ENCODE measurements around the gene PHB1.
"Not testable (repeated sequence)": the region's sequence is repeated elsewhere in the genome, so short reads cannot be mapped to it uniquely, and the experiment has no call there.

The PHB1 gene

DNA sequence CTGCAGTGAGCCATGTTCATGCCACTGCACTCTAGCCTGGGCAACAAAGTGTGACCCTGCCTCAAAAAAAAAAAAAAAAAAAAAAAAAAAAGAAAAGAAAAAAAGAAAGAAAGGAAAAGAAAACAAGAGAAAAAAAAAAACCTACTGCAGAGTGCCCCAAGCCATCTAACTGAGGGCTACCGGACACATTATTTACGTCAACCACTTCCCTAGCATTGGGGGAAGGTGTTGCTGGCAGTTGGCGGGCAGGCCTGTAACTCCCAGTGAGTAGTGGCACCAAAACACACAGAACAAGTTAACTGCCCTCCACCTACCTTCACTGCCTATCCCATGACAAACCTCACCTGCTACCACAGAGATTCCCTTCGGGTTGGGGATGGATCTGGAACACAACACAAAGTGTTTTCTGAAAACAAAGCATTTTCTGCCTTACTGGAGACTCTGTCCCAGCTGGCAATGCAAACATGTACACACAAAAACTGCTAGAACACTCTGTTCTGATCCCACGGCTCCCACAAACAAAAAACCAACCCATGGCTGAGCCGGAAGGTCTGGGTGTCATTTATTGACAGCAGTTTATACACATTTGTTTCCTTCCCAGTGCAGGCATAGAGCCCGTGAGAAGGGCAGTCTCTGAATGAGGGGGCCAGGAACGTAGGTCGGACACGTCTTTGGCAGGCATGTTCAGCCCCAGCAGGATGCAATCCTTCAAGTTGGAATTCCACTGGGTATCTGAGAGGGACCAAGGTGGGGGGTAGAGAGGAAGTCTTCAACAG is 11.0 kb downstream of the PHB1 start:
- no peak for DNase-seq

DNA sequence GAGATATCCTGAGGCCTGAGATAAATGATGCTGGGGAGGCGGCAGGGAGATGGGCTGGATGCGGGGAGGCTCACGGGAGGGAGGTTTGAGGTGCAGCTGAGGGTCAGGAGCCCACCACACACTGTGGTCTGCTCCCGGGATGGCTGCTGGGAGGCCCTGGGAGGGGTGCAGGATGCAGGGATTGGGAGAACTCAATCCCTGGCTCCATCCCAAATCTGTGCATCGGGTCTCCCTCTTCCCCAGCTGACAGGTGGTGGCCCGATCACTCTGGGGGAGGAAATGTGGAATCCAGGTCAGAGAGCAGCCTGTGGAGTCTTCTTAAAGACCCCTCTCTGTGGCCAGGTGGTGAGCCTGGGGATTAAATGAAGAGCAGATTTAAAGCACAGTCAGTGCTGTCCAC is 12.0 kb downstream of the PHB1 start:
- no peak for DNase-seq

DNA sequence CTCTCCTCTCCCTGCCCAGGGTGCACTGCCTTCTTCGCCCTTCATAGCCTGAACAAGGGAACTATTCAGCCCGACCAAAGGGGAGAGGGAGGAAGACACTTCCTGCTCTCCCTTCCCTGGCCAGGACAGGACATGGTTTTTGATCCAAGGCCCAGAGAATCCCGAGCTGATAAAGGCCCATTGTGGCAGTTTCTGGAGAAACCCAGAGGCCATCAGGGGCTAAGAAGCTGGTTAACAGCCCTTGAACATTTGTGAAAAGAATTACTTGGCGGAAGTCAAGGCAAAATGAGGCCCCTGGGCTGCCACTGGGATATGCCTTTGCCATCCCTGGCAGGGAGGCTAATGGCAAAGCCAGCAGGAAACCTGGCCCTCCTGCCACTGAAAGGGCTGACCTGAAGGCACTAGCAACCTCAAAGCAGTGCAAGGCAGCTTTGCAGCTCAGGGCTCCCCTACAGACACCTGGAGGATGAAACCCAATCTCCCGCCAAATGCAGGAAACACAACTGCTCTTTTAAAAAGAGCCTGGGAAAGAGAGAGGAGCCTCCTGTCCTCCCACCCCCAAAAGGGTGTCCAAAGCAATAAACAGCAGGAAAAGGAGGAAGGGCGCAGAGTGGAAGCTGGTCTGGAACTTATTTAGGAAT is 12.6 kb downstream of the PHB1 start:
- DNase-seq: no peak

DNA sequence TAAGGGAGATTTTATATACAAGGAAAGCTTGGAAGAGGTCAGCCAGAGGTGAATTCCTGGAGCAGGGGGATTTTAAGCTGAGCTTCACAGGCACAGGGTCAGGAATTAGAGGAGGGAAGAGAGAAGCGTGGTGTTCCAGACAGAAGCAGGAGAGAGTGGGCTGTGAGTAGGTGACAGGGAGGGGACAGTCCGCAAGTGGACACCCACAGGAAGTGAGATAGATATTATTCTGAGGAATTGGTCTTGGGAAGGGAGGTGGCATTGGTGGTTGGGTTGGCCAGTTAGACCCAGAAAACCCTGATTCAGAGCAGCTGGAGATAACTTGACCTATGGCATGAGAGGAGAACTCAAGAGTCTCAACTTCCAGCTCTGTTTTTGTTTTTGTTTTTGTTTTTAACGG is 14.7 kb downstream of the PHB1 start:
- DNase-seq: no peak

DNA sequence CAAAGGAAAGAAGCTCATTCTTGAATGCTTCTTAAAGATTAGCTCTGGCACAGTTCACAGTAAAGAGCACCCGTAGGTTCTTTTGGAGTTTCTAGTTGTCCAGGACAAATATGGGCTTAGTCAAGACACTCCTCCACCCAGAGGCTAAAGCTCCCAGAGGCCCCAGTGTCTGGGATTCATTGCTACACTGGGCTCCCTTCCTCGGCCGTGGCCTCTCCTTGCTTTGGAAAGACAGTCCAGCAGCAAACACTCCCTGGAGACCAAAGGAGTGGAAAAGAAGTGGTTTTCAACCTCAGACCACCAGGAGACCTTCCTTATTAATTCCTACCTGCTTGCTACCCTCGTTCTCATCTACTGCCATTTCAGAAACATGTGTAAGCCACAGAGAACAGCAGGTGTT is 17.1 kb downstream of the PHB1 start:
- no peak for DNase-seq

DNA sequence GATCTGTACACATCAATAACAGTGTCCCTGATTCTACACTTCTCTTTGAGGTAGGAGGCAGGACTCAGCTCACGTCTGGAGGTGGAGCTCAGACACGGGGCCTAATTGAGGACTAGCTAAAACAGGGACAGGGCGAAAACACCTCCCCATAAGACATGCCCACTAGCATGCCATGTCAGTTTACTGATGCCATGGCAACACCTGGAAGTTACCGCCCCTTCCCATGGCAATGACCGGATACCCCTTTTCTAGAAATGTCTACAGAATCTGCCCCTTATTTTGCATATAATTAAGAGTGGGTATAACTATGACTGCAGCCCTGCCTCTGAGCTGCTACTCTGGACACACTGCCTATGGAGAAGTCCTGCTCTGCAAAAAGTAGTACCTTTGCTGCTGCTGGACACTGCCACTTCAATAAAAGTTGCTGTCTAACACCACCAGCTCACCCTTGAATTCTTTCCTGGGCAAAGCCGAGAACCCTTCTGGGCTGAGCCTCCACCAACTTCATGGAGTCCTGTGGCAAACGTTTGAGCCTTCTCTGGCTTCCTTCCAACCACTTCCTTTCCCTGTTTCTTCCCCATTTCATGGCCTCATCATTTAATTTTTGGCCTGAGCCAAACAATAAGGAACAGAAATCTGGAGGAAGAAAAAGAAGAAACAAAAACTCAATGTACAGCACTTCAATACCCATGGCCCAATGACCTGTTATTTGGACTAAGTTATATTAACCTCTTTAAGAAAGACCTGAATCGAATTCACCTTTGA is 21.0 kb downstream of the PHB1 start:
- no peak for DNase-seq

DNA sequence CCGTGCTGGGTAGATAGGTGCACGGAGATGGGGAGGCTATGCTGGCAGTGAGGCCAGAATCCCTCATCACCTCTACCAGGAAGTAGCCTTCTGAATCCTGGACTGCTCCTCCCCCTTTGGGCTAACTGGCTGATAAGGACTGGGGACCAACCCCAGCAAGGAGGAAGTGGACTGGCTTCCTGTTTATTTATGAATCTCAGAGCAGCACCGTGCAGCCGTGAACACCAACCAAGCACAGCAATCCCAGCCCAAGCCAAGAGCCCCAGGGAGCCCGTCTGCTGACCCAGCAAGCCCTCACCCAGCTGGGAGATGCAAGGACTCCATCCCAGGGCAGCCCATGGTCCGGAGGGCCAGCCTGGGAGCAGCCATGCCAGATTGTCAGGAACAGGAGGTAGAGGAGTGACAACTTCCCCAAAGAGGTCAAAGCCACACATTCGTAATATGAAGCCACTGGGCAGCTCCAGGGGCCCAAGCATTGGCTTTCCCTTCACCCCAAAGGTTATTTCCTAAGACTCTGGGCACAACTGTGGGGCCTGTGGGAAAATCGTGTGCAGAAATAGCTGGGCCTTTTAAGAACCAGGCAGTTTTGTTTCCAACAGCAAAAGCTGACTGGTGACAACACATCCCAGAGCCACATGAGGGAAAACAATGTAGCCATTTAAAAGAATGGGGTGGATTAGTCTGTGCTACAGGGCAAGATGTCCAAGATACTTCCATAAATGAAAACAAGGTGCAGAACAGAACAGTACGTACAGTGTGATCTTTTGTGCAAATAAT is 23.9 kb downstream of the PHB1 start:
- DNase-seq: no peak

DNA sequence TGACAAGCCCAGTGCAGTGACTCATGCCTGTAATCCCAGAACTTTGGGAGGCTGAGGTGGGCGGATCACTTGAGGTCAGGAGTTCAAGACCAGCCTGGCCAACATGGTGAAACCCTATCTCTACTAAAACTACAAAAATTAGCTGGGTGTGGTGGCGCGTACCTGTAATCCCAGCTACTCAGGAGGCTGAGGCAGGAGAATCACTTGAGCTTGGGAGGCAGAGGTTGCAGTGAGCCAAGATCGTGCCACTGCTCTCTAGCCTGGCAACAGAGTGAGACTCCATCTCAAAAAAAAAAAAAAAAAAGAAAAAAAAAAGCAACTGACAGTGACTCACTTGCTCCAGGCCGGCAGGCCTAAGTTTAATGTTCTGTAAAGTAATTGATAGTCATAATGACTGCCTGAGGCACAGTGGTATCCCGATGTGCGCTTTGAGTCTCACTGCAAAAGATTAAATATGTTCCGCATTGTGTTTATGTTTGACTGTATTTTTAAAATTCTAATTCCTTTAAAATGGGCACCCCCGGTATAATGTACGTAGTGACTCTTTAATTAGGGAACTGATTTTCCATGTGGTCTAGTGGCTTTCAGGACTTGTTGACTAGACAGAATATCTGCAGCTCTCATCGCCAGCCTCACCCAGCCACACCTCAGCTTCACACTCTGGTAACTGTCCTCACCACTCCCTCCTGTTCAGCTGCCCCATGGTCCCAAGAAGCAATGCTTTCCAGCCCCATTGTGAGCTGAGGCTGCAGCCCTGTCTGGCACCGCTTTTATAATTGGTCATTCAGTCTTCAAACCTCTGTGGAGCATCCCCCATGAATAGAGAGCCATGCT is 25.0 kb downstream of the PHB1 start:
- DNase-seq: not testable (repeated sequence)

DNA sequence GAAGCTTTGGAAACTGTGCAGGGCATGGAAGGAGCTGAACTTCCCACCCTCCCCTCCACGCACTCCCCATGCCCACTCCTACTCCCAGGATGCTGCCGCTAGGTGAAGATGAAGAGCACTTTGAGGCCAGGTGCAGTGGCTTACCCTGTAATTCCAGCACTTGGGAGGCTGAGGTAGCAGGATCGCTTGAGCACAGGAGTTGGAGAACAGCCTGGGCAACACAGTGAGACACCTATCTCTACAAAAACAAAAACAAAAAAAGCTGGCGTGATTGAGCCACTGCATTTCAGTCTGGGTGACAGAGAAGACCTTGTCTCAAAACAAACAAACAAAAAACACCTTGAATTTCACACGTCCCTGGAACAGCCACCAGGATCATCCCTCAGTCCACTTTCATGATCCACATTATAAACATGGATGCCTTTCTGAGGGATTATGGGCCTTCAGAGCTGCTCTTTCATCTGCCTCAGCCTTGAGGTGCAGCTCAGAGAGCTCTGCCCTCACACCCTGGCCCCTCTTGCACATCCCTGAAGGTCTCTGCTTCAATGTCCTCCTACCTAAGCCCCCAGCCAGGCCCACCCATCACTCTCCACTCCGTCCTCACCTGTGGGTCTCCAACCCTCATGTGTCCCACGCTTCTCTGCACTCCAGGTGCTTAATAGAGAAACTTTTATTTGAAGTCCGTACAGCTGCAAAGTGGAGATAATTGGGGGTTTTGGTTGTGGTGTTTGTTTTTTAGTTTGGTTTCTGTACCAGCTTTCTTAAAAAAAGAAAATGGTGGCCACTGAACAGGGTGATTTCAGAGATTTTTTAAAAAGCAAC is 25.8 kb downstream of the PHB1 start:
- no peak for DNase-seq

DNA sequence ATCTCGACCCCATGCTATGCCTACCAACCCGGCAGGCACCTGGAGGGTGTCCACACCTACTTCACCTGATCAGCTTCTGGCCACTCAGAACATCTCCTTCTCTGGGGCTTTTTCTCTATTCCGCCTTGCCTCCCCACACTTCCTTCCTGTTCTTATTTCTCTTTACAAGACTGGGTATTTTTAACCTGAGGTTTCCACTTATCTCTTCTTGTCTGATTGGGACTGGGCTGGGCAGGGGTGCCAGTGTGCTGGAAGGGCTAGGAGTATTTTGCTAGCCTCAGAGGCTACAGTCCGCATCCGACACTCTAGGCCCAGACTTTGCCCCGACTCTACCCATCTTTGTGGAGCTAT is 26.4 kb downstream of the PHB1 start:
- DNase-seq: no peak

DNA sequence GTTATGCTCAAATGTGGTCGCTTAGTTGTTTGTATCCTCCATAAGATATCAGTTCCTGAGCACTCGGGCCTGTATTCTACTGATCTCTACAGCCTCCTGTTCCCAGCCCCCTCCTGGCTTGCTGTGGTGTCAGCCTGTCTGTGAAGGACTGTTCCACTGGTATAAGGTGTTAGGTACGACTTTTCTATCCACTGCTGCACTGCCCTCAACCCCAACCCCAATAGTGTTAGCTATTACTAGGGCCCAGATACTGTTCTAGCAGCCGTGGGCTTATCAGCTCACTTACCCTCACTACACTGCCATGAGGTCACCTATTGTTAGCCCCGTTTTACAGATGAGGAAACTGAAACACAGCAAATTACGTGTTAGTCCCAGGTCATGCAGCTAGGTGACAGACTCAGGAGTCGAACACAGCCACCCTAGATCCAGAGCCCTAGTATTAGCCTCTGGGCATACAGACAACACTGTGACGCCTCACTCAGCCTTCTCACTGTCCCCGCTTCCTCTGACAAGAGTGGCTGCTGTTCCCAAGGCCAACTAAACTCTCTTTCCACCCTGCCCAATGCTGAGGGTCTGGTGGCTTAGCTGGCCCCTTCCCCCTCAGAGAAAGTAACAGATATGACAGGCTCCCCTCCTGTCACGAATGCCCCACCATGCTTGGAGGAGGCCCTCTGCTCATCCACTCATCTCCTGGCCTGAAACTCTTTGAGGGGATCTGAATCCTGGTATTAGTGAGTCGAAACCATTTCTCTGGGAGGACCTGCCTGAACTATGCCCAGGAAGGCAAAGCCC is 27.0 kb downstream of the PHB1 start:
- DNase-seq: no peak

DNA sequence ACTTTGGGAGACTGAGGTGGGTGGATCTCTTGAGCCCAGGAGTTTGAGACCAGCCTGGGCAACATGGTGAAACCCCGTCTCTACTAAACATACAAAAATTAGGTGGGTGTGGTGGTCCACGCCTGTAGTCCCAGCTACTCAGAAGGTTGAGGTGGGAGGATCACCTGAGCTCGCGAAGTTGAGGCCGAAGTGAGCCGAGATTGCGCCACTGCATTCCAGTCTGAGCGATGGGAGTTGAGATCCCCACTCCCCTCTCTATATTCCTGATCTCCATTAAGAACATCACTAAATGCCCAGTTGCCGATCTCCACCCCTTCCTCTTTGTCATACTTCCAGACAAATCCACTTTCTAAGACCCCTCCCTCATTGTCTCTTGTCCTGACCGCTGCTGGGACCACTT is 28.3 kb downstream of the PHB1 start:
- no peak for DNase-seq

DNA sequence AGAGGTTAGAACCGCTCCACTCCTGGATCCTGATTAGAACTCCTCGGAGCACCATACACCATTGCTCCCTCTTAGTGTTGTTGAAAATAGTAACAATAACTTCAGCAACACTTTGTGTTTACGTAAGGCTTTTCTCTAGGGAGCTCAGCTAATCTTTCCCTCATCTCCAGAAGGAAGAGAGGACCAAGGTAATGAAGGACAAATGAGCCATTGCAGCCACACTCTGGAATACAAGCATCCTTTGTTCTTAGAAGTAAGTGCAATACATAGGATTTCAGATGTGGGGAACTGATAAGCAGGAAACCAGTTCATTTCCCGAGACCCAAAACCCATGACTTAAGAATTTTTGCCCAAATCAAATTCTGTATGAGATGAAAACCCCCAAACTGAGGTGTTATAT is 29.7 kb downstream of the PHB1 start:
- DNase-seq: no peak

DNA sequence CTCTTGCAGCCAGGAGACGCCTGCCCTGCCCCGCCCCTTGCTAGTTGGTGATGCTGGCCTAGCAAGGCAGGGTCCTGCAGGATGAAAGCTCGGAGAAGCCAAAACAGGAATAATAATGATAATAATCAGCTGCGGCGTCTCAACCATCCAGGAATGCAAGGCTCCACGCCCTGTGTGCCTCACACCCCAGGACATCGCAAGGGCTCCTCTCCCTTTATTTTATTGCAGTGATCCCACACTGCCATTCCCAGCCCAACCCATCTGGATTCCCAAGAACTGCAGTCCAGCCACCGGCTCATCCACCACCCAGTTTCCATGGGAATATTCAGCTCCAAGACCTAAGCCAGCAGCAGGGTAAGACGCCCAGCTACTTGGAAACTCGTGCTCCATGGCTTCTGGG is 31.6 kb downstream of the PHB1 start:
- no peak for DNase-seq

DNA sequence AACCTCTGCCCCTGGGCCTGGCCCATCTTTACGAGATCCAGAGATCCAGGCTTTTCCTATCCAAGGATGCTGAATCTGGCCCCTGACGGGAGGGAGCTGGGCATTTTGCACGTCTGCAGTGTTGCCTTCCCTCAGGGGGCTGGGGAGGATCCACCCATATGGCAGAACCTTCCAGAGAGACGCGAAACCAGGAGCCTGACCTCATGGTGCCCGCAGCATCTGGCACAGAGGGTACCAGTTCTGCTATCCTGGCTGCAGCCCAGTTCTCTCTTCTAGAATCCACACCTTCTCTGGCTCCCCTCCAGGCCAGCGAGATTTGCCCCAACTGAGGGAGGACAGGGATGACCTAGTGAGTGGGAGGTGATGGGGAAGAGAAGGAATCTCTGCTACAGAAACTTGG is 32.1 kb downstream of the PHB1 start:
- DNase-seq: no peak

DNA sequence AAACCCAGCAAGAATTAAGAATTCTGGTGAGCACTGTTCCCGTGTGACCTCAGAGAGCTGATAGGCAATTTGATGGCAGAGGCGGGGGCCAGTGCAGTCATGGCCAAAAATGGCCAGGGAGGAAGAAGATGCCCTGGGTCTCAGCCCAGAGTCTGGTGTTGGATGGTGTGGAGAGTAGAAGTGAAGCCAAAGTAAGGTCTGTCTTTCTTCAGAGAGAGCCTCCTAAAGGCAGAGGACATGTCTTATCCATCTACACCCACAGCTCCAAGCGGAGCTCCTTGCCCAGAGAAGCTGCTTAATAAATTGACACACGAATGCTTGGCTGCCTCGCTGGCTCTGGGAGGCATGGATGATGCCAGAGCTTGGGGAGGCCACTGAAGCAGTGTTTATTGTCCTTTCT is 32.9 kb downstream of the PHB1 start:
- DNase-seq: no peak

DNA sequence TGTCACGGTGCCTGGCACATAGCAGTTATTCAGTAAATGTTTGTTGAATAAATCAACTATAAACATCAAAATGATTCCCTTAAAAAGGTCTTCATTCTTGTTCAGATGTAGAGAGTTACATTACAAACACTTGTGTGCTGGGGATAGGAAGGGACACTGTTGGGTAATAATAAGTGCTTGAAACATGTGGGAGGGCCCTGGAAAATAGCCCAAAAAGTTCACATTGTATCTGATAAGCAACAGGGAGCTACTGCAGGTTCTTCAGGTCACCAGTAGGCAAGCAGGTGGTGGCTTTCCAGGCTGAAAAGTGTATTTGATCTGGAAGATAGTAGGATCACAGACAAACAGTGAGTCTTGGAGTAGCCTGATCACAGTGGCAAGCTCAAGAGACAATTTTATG is 33.6 kb downstream of the PHB1 start:
- no peak for DNase-seq

DNA sequence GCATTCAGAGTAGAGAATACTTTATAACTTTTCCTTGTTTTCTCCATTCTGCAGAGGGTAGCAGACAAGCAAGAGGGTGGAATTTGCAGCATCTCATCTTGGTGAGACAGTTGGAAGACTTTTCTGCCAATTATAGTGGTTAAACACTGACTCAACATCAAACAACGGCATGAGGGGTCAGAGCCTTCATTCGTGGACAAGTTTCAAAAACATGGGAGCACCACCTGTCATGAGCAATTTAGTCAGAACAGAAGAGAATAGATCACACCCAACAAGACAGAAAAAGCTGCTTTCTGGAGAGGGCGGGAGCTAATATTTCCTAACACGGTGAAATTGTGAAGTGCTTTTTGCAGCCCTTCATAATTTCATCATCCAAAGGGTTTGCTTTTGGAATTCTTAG is 34.8 kb downstream of the PHB1 start:
- DNase-seq: no peak

DNA sequence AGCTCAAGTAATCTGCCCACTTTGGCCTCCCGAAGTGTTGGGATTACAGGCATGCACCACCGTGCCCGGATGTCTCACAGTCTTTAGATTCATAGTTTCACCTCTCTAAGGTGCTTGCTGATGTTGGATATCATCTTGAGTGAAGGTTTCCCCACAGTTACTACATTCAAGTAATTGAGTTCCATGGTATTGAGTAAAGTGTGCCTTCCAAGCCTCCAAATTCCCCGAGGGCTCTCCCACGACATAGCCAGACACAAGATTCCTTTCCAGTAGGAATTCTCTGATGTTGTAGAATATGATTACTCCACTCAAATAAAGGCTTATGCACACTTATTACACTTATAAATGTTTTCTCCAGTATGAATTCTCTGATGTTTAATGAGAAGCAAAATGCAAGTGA is 36.4 kb downstream of the PHB1 start:
- DNase-seq: no peak

DNA sequence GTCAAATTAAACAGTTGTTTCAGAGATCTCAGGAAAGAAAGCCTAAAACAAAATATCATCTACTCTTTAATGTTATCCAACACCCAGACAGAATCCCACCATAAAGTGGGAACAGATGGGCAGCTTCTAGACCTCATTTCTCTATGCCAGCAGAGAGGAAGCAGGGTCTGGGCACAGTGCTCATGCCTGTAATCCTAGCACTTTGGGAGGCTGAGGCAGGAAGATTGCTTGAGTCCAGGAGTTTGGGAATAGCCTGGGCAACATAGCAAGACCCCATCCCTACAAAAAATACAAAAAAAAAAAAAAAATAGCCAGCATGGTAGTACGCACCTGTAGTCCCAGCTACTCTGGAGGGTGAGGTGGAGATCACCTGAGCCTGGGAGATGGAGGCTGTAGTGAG is 39.1 kb downstream of the PHB1 start:
- DNase-seq: no peak

DNA sequence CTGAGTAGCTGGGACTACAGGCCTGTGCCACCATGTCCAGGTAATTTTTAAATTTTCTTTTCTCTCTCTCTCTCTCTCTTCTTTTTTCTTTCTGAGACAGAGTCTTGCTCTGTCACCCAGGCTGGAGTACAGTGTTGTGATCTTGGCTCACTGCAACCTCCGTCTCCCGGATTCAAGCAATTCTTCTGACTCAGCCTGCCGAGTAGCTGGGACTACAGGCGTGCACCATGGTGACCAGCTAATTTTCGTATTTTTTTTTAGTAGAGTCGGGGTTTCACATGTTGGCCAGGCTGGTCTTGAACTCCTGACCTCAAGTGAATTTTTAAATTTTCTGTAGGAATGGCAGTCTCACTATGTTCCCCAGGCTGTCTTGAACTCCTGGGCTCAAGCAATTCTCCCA is 41.6 kb downstream of the PHB1 start:
- no peak for DNase-seq
